WERI-Rb-1 (cell line): ENCODE data around the gene IRF6.
A peak's percentile ranks its signal among the peaks of the same experiment; 100 is the strongest.

Source experiments
- DNase-seq: peaks from one replicate; pipeline ENCODE4 v3.0.0-alpha.2; 2020
- H3K27ac ChIP-seq: fragments of 250-450 bp; sonication (Bioruptor Pico); 2 replicates; pipeline ENCODE4 v1.5.1; 2020; ENCODE audit warnings: mild to moderate bottlenecking, moderate library complexity
- H3K27me3 ChIP-seq: fragments of 250-450 bp; sonication (Bioruptor Pico); 2 replicates; pipeline ENCODE4 v1.5.1; 2021; ENCODE audit warnings: mild to moderate bottlenecking, low read depth, moderate library complexity; ENCODE audit not compliant: insufficient read depth, severe bottlenecking
- H3K36me3 ChIP-seq: fragments of 250-450 bp; sonication (Bioruptor Pico); 2 replicates; pipeline ENCODE4 v1.5.1; 2020; ENCODE audit warnings: mild to moderate bottlenecking, moderate library complexity
- H3K4me3 ChIP-seq: 2 replicates; pipeline ENCODE4 v1.5.1; 2011; ENCODE audit warnings: low read depth, mild to moderate bottlenecking, control low read depth, low read length
- H3K9me3 ChIP-seq: fragments of 250-450 bp; sonication (Bioruptor Pico); 2 replicates; pipeline ENCODE4 v1.5.1; 2021; ENCODE audit warnings: mild to moderate bottlenecking, moderate library complexity; ENCODE audit not compliant: severe bottlenecking
- TF ChIP-seq, protein P1 (sequence below): IDR thresholded peaks from 2 replicates; pipeline ENCODE4 v1.5.1; 2011; ENCODE audit warnings: low read depth, mild to moderate bottlenecking, control low read depth, inconsistent platforms, low read length

The IRF6 gene

DNA sequence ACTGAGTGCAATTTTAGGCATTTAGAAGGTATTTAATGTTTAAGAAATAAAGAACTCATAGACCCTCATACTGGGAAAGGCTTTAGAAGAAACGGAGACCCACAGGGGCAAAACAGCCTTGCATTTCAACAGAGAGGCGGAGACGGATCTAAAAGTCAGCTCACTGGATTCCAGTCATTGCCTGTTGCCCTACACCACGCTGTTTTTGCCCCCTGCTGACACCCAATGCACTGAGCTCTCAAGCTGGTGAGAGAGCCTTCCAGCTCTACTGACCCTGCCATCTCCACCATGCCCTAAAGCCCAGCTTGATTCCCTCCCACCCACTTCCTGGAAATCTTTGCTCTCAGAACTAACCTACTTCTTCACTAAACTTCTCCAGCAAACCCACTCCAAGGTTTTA is 57.3 kb downstream of the IRF6 start:
- Histone ChIP-seq H3K9me3 (no peaks in the 10 kb centered on the region), H3K36me3 (no peaks in the 10 kb centered on the region), H3K27me3 (peaks cover 8% of the 10 kb centered on the region), H3K4me3 (no peak overlapping the region), H3K27ac (no peak overlapping the region)
- TF ChIP-seq, protein P1, sequence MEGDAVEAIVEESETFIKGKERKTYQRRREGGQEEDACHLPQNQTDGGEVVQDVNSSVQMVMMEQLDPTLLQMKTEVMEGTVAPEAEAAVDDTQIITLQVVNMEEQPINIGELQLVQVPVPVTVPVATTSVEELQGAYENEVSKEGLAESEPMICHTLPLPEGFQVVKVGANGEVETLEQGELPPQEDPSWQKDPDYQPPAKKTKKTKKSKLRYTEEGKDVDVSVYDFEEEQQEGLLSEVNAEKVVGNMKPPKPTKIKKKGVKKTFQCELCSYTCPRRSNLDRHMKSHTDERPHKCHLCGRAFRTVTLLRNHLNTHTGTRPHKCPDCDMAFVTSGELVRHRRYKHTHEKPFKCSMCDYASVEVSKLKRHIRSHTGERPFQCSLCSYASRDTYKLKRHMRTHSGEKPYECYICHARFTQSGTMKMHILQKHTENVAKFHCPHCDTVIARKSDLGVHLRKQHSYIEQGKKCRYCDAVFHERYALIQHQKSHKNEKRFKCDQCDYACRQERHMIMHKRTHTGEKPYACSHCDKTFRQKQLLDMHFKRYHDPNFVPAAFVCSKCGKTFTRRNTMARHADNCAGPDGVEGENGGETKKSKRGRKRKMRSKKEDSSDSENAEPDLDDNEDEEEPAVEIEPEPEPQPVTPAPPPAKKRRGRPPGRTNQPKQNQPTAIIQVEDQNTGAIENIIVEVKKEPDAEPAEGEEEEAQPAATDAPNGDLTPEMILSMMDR: no peak
- no peak for DNase-seq

DNA sequence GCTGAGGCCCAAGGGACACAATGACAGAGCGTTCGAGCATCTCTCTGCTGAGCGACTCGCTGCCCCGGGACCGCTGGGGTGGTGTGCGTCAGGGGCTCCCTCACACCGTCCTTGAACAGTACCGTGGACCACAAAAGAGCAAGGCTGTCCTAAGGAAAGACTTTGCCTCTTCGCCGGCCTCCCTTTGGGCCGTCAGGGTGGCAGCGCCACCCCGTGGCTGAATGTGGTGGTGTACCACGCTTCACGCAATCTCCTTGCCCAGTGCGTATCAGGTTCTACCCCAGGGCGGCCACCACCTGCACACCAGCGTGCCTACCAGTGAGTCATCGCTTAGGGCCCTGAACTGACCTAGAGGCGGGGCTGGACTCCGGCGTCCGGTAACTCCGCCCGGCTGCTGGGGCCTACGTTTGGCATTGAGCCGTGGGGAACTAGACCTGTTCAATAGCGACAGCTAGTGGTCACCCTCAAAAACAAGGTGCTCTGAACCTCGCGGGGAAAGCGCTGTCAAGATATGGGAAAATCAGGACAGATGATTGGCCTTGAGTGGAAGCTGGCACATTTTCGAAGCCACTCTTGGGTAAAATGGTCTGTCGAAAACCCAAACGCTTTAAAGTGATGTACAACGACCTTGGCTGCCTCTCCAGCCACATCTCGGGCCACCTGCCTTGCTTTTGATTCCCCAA is 58.2 kb downstream of the IRF6 start:
- Histone ChIP-seq H3K9me3 (no peaks in the 10 kb centered on the region), H3K4me3 (no peak overlapping the region), H3K27ac (no peak overlapping the region), H3K36me3 (no peaks in the 10 kb centered on the region), H3K27me3 (peaks cover 14% of the 10 kb centered on the region)
- peak; percentile 89 for DNase-seq
- TF ChIP-seq, protein P1: peak; percentile 83

GRCh38 chr1:209746451-209747165 is 59.3 kb downstream of the IRF6 start:
- TF ChIP-seq, protein P1: no peak
- no peak overlapping the region for H3K4me3 ChIP-seq
- no peak for DNase-seq

DNA sequence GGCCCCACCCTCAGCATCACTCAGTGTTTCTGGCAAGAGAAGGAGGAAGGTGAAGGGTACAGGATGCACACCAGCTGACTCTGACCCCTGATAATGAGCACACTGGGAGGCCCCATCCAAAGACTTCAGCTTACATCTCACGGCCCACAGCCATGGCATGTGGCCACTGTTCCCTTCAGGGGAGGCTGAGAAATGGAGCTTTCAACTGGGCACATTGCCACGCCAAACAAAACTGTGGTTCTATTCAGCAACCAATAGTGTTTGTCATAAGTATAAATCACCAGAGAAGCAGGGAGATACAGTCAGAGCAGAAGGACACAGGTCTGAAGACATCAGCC is 62.8 kb downstream of the IRF6 start:
- Histone ChIP-seq H3K9me3 (no peaks in the 10 kb centered on the region), H3K4me3 (no peak overlapping the region), H3K27me3 (peaks cover 35% of the 10 kb centered on the region), H3K27ac (no peak overlapping the region), H3K36me3 (no peaks in the 10 kb centered on the region)
- no peak for DNase-seq
- TF ChIP-seq, protein P1: no peak

More at GRCh38 chr1:209746451-209747165, 59.3 kb downstream of the IRF6 start:
- no peaks in the 10 kb centered on the region for H3K9me3 ChIP-seq
- H3K27me3 ChIP-seq: peaks cover 20% of the 10 kb centered on the region
- no peaks in the 10 kb centered on the region for H3K36me3 ChIP-seq
- H3K27ac ChIP-seq: no peak overlapping the region

DNA sequence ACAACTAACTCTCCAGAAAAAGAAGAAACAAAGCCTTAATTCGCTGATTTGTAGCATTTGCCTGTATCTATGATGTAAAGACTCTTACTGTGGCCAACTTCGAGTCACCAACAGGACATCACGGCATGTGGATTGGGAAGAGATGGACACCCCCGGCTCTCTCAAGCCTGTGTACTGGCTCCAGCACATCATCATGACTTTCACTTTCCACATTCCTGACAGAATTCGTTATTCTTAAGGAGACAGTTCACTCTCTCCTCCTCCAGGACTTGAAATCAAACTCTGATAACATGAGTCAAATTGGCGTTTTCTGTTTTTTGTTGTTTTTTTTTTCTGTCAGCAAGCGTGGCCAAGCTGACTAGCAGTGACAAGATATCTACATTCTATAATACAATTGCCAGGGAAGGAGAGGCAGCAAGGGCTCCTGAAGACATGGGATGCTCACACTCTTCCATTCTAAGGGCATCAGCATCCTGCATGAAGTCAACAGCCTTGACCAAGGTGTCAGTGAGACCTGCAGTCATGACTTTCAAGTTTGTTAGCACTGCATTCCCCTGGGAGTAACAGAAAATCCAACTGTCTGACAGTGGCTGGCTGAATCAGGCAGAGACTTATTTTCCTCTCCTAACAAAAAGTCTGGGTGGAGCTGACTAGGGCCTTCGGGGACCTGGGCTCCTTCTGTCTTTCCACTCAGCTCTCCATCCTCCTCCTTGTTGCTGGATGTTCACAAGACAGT is 63.4 kb downstream of the IRF6 start:
- TF ChIP-seq, protein P1: no peak
- DNase-seq: no peak
- H3K9me3 ChIP-seq: no peaks in the 10 kb centered on the region
- H3K27me3 ChIP-seq: peaks cover 40% of the 10 kb centered on the region
- no peak overlapping the region for H3K27ac ChIP-seq
- H3K36me3 ChIP-seq: no peaks in the 10 kb centered on the region
- H3K4me3 ChIP-seq: no peak overlapping the region
